GM12864 (cell line): ENCODE measurements around the gene TCF12.

ENCODE experiments used
- DNase-seq: peaks from one replicate; pipeline ENCODE4 v3.0.0-alpha.2; 2011; ENCODE audit warnings: low read depth
- H3K4me3 ChIP-seq: 2 replicates; pipeline ENCODE4 v1.5.1; 2011; ENCODE audit warnings: mild to moderate bottlenecking, low read depth, low read length, control low read depth
- CTCF ChIP-seq: IDR thresholded peaks from 2 replicates; pipeline ENCODE4 v1.5.1; 2011; ENCODE audit warnings: low read depth, mild to moderate bottlenecking, moderate library complexity, low read length, control low read depth, inconsistent platforms; ENCODE audit errors: missing control alignments

Gene TCF12

GRCh38 chr15:57302640-57303257 is 384.3 kb downstream of the TCF12 start:
- H3K4me3 ChIP-seq: peak overlapping the region; percentile 52
- no peak for DNase-seq
- no peak for TF ChIP-seq CTCF

GRCh38 chr15:57305009-57305408 is 386.6 kb downstream of the TCF12 start:
- no peak for TF ChIP-seq CTCF
- no peak overlapping the region for H3K4me3 ChIP-seq
- no peak for DNase-seq

- peak; percentile 75 for TF ChIP-seq CTCF
- DNase-seq: no peak
Measured at GRCh38 chr15:57306161-57306943, 387.9 kb downstream of the TCF12 start.

GRCh38 chr15:57306944-57307411 is 388.5 kb downstream of the TCF12 start:
- no peak for TF ChIP-seq CTCF
- H3K4me3 ChIP-seq: peak overlapping the region; percentile 49; the same call in 1 of the 2 replicates
- no peak for DNase-seq

More at GRCh38 chr15:57306161-57306943, 387.9 kb downstream of the TCF12 start:
- peak overlapping the region; percentile 49 for H3K4me3 ChIP-seq

- no peak for TF ChIP-seq CTCF
- no peak overlapping the region for H3K4me3 ChIP-seq
- DNase-seq: no peak
Measured at GRCh38 chr15:57307527-57308169, 389.2 kb downstream of the TCF12 start.

- no peak for TF ChIP-seq CTCF
- no peak for DNase-seq
- H3K4me3 ChIP-seq: no peak overlapping the region
Measured at GRCh38 chr15:57308170-57308545, 389.7 kb downstream of the TCF12 start.
